DMS53 (cell line): ENCODE results near the gene PTGFRN.

ENCODE experiments used
- DNase-seq: peaks from one replicate; lab custom pipeline; 2025; lab: John Stamatoyannopoulos, UW

PTGFRN gene

GRCh38 chr1:117034791-117035290 is 125.1 kb downstream of the PTGFRN start:
- no peak for DNase-seq

- no peak for DNase-seq
Observed at GRCh38 chr1:117036018-117036461, 126.3 kb downstream of the PTGFRN start.

GRCh38 chr1:117037802-117038201 is 128.1 kb downstream of the PTGFRN start:
- no peak for DNase-seq

- no peak for DNase-seq
Observed at GRCh38 chr1:117038236-117038635, 128.5 kb downstream of the PTGFRN start.
